Urothelium cell line (cell line): ENCODE measurements around the gene MAGOH.
"Not testable (repeated sequence)": the region's sequence is repeated elsewhere in the genome, so short reads cannot be mapped to it uniquely, and the experiment has no call there.

Source experiments
- DNase-seq: peaks from one replicate; pipeline ENCODE4 v3.0.0; 2011; ENCODE audit warnings: low spot score, mixed read lengths
- FAIRE-seq: peaks from 2 replicates; lab custom pipeline; 2011; peaks lifted over from hg19 to GRCh38; lab: Jason Lieb, UNC

MAGOH gene

DNA sequence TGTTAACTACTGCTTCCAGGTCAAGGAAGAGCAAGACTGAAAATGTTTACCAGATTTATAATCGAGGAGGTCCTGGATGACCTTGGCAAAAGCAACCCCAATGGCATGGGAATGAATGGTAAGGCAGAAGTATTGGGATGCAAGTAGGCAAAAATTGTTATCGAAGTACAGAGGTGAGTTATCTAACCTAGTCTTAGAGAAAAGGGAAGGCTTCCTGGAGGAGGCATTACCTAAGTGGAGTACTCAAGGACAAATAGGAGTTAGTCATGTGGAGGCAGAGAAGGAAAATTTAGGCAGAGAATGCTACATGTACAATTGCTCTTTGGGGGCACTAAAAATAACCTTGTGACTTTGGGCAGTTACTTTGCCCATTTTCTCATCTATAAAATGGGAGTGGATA is 3.5 kb upstream of the MAGOH start:
- DNase-seq (no peak), FAIRE-seq (no peak)

DNA sequence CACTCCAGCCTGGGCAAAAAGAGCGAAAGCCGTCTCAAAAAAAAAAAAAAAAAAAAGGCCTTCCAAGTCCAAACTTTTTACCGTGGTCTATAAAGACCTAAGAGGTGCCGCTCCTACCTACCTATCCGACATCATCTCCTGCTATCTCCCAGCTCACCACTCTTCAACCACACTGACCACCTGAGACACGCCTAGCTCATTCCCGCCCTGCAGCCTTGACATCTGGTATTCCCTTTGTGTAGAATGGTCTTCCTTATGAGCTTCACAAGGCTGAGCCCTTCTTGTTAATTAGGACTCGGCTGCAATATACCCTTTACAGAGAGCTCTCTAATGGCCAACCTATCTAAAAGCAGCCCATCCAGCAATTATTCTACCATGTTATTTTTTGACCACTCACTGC is 680 bp downstream of the MAGOH start:
- FAIRE-seq, result no peak
- DNase-seq, result peak; percentile 8

DNA sequence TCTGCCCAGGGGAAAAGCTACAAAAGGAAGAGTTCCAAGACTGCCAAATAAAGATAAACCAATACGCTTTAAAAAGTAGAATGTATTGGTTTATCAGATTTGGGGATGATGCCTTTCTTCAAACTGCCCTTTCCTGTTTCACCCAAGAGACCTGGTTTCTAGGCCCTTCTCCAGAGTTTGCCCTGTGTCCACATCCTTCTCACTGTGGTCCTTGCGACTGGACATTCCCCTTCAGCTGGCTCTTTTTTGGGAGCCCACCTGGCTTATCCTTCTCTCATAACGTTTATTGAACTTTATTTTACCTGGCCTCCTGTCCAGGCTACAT is 17.4 kb downstream of the MAGOH start:
- DNase-seq (no peak), FAIRE-seq (no peak)

DNA sequence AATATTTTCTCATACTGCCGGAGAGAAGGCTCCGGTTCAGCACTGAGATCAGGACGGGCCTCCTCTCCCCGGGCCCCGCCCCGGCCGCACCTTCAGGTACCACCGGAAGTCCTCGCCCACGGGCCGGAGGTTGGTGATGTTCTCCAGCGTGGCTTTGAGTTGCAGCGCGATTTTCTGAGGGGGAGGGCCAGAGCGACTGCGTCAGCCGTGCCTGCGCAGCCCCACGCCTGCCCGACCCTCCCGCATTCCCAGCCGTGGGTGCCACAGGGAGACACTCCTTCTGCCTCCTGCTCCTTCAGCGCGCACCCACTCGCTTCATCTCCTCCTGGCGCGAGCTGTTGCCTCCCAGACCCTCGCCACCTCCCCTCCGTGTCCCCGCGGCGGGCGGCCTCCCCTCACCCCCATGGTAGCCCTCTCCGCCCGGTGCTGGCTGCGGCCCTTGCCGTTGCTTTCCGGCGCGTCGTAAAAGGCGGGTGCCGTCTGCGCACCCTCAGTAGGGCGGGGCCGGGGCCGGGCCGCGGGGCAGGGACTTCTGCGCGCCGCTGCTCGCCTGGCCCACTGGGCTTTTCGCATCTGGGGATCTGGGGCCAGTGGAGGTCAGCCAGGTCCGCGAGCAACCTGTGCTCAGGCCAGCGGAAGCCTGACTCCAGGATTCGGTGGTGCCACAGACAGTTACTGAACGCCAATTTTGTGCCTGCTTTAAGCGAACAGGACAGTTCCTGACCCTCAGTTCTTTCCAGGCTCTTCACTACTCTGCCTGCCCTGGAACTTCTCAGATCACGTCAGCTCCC is 18.0 kb downstream of the MAGOH start, which contains the start of gene CZIB:
CZIB (minus strand) TSS at position 464 of the 791 bp plus-strand sequence; CDS start at position 405, 59 bp downstream.
- peak; percentile 79 for FAIRE-seq
- peak; percentile 95 for DNase-seq

DNA sequence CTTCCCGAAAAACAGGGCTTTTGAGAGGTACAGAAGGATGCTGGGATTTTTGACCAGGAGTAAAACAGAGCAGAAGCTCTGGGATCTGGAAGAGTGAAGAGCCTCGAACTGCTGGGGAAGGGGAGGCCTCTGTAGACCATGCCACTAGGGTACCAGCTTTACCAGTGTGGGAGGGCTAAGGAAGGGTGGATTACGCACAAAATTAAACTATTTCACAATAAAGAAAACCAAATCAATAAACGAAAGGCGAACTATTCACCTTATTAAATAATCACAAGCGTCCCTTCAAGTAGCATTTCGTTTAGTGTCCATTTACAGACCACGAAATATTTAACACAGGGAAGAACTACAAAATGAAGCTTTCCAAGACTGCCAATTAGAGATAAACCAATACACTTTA is 18.6 kb downstream of the MAGOH start:
- no peak for DNase-seq
- FAIRE-seq, result no peak

DNA sequence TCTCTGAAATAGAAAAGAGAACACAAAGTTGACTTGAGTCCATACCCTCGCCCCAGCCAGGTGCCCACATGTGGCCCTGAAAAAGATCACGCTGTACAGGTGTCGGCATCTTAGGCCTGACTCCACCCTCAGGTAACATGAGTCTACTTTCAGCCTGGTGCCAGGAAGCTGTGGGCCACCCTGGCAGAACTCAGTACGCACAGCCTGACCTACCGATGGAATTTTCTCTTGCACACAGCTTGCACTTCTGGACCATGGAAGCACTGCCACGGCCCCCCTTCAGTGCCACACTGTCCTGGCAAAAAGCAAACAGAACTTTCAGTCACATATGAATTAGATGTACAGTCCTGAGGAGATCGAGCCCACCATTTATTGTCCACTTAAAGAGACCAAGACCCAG is 20.1 kb downstream of the MAGOH start:
- FAIRE-seq, result no peak
- DNase-seq, result no peak

DNA sequence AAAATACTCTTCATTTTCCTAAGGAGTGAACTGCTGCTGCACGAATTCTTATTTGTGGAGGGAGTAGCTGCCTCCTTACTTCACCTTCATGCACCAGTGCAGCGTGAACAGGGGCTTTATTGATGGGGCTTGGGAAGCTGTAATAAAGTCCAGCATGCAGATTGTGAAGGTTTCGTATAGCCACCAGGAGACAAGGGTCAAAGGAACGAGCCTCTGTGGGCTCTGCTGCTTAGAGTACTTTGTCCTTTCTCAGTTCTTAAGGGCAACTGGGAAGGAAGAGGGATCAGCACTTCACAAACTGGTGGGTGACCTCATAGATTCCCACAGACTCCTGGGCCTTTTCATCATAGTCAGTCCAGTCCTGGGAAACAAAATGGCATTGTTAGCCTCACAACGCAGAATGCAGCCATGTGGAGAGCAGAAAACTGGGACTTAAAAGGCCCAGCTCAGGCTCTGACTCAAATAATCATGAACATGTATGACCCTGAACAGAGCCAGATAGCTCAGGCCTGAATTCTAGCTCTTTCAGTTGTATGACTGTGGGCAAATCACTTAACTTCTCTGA is 23.9 kb downstream of the MAGOH start:
- DNase-seq, result no peak
- FAIRE-seq, result no peak

DNA sequence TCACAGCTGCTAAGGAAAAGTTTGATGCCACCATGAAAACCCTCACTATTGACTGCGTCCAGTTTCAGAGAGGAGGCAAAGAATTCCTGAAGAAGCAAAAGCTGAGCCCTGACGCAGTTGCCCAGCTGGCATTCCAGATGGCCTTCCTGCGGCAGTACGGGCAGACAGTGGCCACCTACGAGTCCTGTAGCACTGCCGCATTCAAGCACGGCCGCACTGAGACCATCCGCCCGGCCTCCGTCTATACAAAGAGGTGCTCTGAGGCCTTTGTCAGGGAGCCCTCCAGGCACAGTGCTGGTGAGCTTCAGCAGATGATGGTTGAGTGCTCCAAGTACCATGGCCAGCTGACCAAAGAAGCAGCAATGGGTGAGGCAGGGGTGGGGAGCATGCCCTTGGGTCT is 27.4 kb downstream of the MAGOH start:
- FAIRE-seq, result no peak

DNA sequence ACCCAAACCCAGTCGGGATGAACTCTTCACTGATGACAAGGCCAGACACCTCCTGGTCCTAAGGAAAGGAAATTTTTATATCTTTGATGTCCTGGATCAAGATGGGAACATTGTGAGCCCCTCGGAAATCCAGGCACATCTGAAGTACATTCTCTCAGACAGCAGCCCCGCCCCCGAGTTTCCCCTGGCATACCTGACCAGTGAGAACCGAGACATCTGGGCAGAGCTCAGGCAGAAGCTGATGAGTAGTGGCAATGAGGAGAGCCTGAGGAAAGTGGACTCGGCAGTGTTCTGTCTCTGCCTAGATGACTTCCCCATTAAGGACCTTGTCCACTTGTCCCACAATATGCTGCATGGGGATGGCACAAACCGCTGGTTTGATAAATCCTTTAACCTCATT is 28.0 kb downstream of the MAGOH start:
- FAIRE-seq (no peak), DNase-seq (no peak)

More for the DNA sequence above, 27.4 kb downstream of the MAGOH start:
- no peak for DNase-seq

DNA sequence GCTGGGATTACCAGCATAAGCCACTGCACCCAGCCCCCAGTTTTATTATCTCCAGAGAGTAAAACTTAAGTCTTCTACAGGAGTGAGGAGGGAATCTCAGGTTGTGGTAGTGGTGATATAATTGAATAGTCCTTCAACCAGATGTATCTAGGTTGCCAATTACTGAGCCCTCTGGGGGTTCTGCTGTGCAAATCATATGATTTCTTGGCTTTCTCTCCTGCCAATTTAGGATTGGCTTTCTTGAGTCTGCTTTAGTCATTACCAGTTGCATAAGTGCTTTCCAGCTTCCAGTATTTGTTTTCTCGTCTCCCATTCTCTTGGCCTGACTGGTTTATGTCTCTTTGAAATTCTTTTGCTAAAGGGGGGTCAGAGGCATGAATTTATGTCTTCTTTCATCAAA is 30.6 kb downstream of the MAGOH start:
- DNase-seq, result no peak
- no peak for FAIRE-seq

DNA sequence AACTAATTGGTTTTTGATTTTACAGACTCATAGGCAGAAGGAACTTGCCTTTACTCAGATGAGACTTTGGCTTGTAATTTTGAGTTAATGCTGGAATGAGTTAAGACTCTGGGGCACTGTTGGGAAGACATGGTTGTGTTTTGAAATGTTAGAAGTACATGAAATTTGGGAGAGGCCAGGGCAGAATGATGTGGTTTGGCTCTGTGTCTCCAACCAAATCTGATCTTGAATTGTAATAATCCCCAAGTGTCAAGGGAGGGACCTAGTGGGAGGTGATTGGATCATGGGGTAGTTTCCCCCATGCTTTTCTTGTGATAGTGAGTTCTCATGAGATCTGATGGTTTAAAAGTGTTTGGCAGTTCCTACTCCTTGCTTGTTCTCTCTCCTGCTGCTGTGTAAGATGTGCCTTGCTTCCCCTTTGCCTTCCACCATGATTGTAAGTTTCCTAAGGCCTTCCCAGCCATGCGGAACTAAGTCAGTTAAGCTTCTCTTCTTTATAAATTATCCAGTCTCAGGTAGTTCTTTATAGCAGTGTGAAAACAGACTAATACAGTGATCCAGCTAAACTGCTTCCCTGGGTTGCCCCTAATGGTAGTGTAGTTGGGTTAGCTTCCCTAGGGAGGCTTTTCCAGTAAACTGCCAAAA is 31.5 kb downstream of the MAGOH start:
- DNase-seq (no peak), FAIRE-seq (no peak)

DNA sequence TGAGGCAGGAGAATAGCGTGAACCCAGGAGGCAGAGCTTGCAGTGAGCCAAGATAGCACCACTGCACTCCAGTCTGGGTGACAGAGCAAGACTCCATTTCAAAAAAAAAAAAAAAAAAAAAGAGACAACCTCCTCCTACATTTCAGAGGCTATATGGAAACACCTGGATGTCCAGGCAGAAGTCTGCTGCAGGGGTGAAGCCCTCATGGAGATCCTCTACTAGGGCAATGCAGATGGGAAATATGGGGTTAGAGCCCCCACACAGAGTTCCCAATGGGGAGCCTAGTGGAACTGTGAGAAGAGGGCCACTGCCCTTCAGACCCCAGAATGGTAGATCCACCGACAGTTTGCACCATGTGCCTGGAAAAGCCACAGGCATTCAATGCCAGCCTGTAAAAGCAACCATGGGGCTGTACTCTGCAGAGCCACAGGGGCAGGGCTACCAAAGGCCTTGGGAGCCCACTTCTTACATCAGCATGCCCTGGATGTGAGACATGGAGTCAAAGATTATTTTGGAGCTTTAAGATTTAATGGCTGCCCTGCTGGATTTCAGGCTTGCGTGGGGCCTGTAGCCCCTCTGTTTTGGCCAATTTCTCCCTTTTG is 32.1 kb downstream of the MAGOH start:
- FAIRE-seq, DNase-seq: not testable (repeated sequence)

DNA sequence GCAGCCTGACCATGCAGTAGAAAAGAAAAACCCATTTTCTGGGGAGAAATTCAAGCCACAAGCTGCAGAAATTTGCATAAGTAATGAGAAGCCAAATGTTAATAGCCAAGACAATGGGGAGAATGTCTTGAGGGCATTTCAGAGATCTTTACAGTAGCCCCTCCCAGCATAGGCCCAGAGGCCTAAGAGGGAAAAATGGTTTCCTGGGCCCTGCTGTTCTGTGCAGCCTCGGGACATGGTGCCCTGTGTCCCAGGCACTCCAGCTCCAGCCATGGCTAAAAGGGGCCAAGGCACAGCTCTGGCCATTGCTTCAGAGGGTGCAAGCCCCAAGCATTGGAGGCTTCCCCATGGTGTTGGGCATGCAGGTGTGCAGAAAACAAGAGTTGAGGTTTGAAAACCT is 32.8 kb downstream of the MAGOH start:
- not testable (repeated sequence) for DNase-seq, FAIRE-seq

DNA sequence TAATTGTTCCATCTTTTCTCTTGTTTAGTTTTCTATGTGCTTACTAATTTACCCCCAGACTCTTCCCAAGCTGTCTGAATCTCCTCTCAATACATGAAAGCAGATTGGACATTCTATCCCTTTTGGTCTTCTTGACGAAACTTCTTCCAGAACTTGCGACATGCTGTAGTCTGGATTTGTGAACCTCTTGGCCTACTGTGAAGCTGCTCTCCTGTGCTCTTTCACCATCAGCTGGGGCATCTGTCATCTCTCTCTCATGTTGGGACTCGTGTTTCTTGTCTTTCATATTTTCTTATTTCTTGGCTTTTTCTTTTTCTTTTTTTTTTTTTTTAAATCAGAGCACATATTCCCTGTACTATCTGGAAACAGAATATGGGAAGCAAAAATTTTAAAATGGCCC is 34.9 kb downstream of the MAGOH start:
- FAIRE-seq (no peak), DNase-seq (no peak)

DNA sequence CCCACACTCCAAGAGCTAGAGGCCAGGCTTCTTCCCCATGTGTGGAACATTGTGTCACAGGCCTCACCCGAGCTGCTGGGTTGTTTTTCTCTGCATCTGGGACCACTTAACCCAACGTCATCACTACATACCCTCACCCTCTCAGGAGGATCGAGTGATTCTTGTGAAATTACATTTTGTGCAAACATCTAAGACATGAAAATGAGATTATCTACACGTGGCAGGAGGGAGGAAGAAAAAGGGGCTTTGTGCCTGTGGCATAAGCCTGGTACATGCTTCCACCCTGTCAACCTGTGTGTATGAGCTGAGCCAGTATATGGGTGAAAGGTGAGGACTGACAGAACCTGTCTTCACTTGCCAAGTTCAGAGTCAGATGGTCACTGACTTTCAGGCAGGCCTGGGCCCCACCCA is 40.1 kb downstream of the MAGOH start:
- FAIRE-seq (no peak), DNase-seq (no peak)

DNA sequence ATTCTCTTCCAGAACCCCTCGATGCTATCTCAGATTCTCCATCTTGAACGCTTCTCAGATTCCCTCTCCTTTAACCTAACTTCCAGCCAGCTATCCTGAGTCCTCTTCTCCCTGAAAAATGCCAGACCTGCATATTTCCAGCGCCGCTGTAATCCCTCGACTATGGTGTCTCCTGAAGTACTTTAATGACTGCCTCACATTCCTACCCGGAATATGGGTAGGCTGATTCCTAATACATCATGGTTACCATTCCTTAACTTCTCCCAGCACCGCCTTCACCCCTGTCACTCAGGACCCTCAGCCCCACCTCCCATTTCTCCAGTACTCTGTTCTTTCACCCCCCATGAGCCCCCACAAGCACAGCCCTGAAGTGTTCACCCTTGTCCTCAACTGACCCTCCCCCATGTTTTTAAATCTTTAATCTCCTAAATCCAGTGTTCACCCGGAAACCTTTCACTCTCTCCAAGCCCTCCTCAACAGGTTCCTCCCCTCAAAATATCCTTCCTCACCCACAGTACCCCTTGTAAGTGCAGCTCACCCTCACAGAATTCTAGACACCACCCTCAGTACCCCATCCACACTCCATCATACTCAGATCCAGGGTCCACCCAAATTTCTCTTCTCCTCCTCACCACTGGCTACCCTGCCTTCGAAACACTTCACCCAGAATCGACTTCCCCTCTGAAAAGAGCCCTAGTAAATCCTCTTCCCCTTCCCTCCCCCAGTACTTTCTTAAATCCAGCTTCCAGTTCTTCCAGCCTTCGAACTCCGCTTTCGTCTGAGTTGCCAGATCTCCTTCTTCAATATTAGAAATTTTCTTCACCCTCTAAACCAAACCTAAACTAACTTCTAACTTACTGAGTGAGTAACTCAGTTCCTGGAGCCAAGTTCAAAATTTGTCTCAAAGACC is 40.8 kb downstream of the MAGOH start:
- FAIRE-seq, result no peak
- peak; percentile 21 for DNase-seq

DNA sequence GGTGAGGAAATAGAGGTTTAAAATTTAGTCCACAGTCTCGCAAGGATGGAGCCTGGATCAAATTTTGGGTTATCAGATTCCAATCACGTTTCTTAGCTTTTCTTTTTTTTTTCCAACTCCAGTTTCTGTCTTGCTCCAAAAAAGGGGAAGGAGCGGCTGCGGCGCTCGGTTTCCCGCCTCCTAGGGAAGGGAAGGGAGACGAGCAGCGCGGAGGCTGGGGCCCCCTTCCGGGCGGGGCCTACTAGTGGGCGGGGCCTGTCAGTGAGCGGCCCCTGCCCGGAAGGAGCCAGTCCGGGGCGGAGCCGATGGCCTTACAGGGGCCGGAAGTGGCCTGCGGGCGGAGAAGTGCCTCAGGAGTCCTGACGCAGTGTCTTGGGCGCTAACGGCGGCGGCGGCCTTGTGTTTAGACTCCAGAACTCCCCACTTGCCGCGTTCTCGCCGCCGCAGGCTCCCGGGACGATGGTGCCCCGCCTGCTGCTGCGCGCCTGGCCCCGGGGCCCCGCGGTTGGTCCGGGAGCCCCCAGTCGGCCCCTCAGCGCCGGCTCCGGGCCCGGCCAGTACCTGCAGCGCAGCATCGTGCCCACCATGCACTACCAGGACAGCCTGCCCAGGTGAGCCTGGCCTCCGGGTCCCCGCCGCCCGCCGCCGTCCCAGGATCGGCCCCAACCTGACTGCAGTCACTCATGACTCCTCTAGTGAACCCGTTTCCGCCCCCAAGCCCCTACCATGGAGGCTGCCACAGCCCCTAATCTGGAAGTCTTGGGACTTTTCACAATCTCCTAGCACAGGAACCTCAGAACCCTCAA is 41.6 kb downstream of the MAGOH start, which contains the start of gene CPT2:
CPT2 (plus strand) TSS at position 340 of the 806 bp plus-strand sequence; CDS start at position 460, 120 bp downstream.
- peak; percentile 99 for DNase-seq
- no peak for FAIRE-seq

DNA sequence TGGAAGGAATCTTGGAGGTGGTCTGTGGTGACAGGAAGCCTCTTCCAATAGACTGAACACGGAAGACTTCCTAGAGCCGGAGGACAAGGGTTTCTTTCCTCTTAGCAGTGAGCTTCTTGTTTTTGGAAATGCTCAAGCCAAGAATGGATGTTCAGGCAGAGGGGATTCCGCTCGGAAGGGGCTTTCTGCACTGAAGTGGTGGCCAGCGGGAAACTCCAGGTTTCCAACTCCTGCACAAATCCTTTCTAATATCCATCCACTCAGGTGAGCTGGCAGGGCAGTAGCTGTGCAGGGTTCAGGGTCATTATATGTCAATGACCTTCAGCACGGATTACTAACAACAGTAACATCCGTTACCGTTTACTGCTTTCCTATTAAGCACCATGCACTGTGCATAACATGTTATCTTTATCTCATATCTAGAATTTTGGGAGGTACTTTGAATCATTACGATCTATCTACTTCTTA is 42.3 kb downstream of the MAGOH start:
- FAIRE-seq (no peak), DNase-seq (no peak)

DNA sequence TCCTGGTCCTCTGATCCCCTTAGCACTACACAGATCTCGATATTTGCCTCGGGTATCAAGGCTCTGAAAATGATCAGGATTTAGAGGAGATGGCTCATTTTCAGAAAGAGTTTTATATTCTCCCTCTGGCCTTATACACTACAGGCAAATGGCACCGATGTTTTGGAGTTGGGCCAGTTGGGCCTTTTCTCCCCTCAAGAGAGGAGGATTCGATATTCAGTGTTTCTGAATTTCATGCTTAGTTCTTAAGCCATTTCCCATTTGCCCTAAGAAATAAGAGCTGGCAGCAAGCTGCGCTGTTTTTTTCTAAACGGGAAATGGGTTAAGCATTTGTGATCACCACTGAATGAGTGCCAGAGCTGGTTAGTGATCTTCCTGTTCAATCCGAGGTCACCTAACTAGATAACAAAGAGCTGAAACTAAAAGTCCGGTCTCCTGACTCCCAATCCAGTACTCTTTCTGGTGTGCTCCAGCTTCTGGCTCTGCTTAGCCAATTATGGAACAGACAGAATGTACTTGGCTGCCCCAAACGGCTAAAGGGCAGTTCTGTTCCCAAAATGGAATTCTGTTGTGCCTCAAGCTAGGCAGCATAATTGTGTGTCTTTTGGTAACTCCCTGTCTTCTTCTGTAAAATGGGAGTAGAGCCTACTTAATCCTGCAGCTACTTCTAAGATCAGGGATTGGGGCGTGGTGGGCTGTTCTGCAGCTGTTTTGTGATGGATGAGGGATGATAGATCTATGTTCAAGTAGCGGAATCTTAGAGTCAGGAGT is 42.9 kb downstream of the MAGOH start:
- FAIRE-seq, result no peak
- no peak for DNase-seq
